Panc1 (cell line): ENCODE results near the gene VPS35L.

Experiments used
- POLR2AphosphoS5 ChIP-seq: IDR thresholded peaks from 2 replicates; pipeline ENCODE4 v1.6.1; 2012; ENCODE audit warnings: mild to moderate bottlenecking, low read depth, low read length, moderate library complexity
- SIN3A ChIP-seq: IDR thresholded peaks from 2 replicates; pipeline ENCODE4 v1.6.1; 2012; ENCODE audit warnings: low read depth, mild to moderate bottlenecking, low read length, moderate library complexity, borderline replicate concordance; ENCODE audit not compliant: insufficient read depth
- TCF7L2 ChIP-seq: IDR thresholded peaks from 2 replicates; pipeline ENCODE4 v1.6.1; 2011; ENCODE audit warnings: mild to moderate bottlenecking, low read depth, low read length, inconsistent platforms
- TF ChIP-seq, protein P1 (sequence below): fragments of 450-650 bp; IDR thresholded peaks from 2 replicates; pipeline ENCODE4 v1.5.1; 2017; ENCODE audit warnings: mild to moderate bottlenecking
- TF ChIP-seq, protein P2 (sequence below), 2 experiments: IDR thresholded peaks; 2 replicates each; pipeline ENCODE4 v1.6.1; 2011 to 2012; ENCODE audit warnings: low read depth in 2 of 2, control low read depth in 1 of 2, low read length in 1 of 2, mild to moderate bottlenecking in 1 of 2, moderate library complexity in 1 of 2; ENCODE audit not compliant: insufficient read depth in 1 of 2

DNA sequence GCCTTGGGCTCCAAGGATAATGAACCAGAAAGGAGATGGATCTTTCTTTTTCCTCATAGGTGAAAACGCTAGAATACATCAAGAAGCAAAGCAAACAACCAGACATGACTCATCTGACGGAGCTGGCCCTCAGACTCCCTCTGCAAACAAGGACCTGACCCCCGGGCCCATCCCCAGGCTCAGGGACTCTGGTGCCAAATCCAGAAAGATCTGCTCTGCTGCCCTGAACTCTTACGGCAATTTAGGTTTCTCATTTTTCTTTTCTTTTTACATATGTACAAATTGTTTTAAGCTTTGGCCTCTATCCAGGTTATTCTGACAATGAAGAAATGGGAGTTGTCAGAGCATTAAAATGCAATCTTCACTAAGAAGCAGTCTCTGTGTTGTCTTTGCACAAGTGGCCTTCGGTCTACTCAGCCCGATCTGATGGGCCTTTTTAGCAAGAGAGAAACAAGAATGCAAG is 144.8 kb downstream of the VPS35L start:
- TF ChIP-seq, protein P1, sequence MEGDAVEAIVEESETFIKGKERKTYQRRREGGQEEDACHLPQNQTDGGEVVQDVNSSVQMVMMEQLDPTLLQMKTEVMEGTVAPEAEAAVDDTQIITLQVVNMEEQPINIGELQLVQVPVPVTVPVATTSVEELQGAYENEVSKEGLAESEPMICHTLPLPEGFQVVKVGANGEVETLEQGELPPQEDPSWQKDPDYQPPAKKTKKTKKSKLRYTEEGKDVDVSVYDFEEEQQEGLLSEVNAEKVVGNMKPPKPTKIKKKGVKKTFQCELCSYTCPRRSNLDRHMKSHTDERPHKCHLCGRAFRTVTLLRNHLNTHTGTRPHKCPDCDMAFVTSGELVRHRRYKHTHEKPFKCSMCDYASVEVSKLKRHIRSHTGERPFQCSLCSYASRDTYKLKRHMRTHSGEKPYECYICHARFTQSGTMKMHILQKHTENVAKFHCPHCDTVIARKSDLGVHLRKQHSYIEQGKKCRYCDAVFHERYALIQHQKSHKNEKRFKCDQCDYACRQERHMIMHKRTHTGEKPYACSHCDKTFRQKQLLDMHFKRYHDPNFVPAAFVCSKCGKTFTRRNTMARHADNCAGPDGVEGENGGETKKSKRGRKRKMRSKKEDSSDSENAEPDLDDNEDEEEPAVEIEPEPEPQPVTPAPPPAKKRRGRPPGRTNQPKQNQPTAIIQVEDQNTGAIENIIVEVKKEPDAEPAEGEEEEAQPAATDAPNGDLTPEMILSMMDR, result no peak
- TF ChIP-seq POLR2AphosphoS5 (no peak), TCF7L2 (no peak), SIN3A (no peak)
- TF ChIP-seq, protein P2, sequence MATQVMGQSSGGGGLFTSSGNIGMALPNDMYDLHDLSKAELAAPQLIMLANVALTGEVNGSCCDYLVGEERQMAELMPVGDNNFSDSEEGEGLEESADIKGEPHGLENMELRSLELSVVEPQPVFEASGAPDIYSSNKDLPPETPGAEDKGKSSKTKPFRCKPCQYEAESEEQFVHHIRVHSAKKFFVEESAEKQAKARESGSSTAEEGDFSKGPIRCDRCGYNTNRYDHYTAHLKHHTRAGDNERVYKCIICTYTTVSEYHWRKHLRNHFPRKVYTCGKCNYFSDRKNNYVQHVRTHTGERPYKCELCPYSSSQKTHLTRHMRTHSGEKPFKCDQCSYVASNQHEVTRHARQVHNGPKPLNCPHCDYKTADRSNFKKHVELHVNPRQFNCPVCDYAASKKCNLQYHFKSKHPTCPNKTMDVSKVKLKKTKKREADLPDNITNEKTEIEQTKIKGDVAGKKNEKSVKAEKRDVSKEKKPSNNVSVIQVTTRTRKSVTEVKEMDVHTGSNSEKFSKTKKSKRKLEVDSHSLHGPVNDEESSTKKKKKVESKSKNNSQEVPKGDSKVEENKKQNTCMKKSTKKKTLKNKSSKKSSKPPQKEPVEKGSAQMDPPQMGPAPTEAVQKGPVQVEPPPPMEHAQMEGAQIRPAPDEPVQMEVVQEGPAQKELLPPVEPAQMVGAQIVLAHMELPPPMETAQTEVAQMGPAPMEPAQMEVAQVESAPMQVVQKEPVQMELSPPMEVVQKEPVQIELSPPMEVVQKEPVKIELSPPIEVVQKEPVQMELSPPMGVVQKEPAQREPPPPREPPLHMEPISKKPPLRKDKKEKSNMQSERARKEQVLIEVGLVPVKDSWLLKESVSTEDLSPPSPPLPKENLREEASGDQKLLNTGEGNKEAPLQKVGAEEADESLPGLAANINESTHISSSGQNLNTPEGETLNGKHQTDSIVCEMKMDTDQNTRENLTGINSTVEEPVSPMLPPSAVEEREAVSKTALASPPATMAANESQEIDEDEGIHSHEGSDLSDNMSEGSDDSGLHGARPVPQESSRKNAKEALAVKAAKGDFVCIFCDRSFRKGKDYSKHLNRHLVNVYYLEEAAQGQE (IDR thresholded peaks at IDR 0.05; ENCODE audit: insufficient read depth in 1 of 2, low read depth in 2 of 2, low read length in 1 of 2), result no peak
